Gastrocnemius medialis (tissue), 4 donors: ENCODE measurements around the gene CFHR4.

Experiments used
- POLR2A ChIP-seq, 2 donors: fragments of 450-650 bp; IDR thresholded peaks; one replicate each; pipeline ENCODE4 v1.6.1; 2017; ENCODE audit warnings: antibody characterized with exemption in 2 of 2, mild to moderate bottlenecking in 2 of 2, moderate library complexity in 2 of 2
- TF ChIP-seq, protein P1 (sequence below), 5 experiments: fragments of 450-650 bp in 3 of 5; fragments of 200-600 bp in 2 of 5; sonication (generic) in 2 of 5; IDR thresholded peaks in 4 of 5; conservative IDR thresholded peaks in 1 of 5; 1 replicate in 4 of 5; 2 replicates in 1 of 5; pipeline ENCODE4 v1.5.1; 2016 to 2019; ENCODE audit warnings: antibody characterized with exemption in 5 of 5, mild to moderate bottlenecking in 3 of 5, moderate library complexity in 3 of 5

- TF ChIP-seq, protein P1, sequence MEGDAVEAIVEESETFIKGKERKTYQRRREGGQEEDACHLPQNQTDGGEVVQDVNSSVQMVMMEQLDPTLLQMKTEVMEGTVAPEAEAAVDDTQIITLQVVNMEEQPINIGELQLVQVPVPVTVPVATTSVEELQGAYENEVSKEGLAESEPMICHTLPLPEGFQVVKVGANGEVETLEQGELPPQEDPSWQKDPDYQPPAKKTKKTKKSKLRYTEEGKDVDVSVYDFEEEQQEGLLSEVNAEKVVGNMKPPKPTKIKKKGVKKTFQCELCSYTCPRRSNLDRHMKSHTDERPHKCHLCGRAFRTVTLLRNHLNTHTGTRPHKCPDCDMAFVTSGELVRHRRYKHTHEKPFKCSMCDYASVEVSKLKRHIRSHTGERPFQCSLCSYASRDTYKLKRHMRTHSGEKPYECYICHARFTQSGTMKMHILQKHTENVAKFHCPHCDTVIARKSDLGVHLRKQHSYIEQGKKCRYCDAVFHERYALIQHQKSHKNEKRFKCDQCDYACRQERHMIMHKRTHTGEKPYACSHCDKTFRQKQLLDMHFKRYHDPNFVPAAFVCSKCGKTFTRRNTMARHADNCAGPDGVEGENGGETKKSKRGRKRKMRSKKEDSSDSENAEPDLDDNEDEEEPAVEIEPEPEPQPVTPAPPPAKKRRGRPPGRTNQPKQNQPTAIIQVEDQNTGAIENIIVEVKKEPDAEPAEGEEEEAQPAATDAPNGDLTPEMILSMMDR (IDR thresholded peaks at IDR 0.05 in 4 of 5, conservative IDR thresholded peaks at IDR 0.05 in 1 of 5): no peak
- no peak for TF ChIP-seq POLR2A (IDR thresholded peaks at IDR 0.05)
Observed at GRCh38 chr1:196954778-196955177, 66.9 kb downstream of the CFHR4 start.
